Activated CD8-positive, alpha-beta T cell treated with anti-CD3 and anti-CD28 coated beads for 36 hours (primary cell): ENCODE results near the gene TSPAN5. TPM values are rescaled to one million over a fixed set of nuclear protein-coding genes. Genes with fewer than 3 reads are reported as not detected.

Experiments
- ATAC-seq: fragments of 200-7000 bp; cut with Tn5 transposase; one replicate; pipeline ENCODE4 v1.10.0; 2021; ENCODE audit warnings: mild to moderate bottlenecking, moderate library complexity
- CTCF ChIA-PET: fragments of 350-600 bp; sonication (Branson Sonifier 250); formaldehyde crosslinking; loops from one replicate; lab custom pipeline; 2021; ENCODE audit warnings: antibody characterized with exemption; lab: Charles Lee
- POLR2A ChIA-PET: fragments of 350-600 bp; sonication (Branson Sonifier 250); formaldehyde crosslinking; loops from one replicate; lab custom pipeline; 2021; ENCODE audit warnings: antibody characterized with exemption; lab: Charles Lee
- DNase-seq: peaks from one replicate; pipeline ENCODE4 v3.0.0-alpha.2; 2020
- H3K27ac Mint-ChIP-seq: one replicate; pipeline ENCODE4 v1.8.0; 2021; ENCODE audit warnings: mild to moderate bottlenecking, mixed read lengths
- H3K27me3 Mint-ChIP-seq: one replicate; pipeline ENCODE4 v1.8.0; 2021; ENCODE audit warnings: mixed read lengths
- H3K36me3 Mint-ChIP-seq: one replicate; pipeline ENCODE4 v1.8.0; 2021; ENCODE audit warnings: low read depth, mixed read lengths
- H3K4me1 Mint-ChIP-seq: one replicate; pipeline ENCODE4 v1.8.0; 2021; ENCODE audit warnings: low read depth, mixed read lengths
- H3K4me3 Mint-ChIP-seq: one replicate; pipeline ENCODE4 v1.8.0; 2021; ENCODE audit warnings: mild to moderate bottlenecking, moderate library complexity, mixed read lengths
- H3K9me3 Mint-ChIP-seq: one replicate; pipeline ENCODE4 v1.8.0; 2021; ENCODE audit warnings: mixed read lengths
- intact Hi-C: fragments of 100-400 bp; cut with micrococcal nuclease; formaldehyde crosslinking; loops from one replicate; pipeline ENCODE4 v1.10.0; 2022
- total RNA-seq, 2 experiments: library from RNA; stranded (reverse); gene quantifications; one replicate each; pipeline ENCODE4 v1.2.3, GENCODE V29; 2021
- TF ChIP-seq, protein P1 (sequence below): fragments of 200-600 bp; IDR thresholded peaks from one replicate; pipeline ENCODE4 v1.8.0; 2022; ENCODE audit warnings: antibody characterized with exemption, mild to moderate bottlenecking

TSPAN5 gene
- total RNA-seq, 2 experiments from 2014 or later = 18.5 to 21.9 TPM

DNA sequence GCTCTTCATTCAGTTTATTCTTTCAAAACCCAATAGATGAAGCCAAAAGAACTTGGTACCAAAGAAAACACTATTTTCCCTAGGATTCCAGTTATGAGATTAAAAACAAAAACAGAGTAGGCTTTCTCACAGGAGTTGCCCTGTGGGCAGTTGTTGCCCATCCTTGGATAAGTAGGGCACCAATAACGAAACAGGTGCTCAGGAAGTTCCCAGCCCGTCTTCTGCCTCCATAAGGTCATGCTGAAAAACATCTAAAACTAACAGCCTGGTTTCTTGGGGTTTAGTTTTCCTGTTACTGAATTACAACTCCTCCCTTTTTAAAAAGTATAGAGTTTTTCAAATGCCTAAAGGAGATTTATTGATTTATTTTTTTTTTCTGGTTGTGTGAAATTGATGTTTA lies 14.7 kb downstream of the TSPAN5 start:
- no peak for DNase-seq
- Mint-ChIP-seq H3K9me3 (no peaks in the 10 kb centered on the region), H3K36me3 (peaks cover 3% of the 10 kb centered on the region), H3K4me1 (peaks cover 54% of the 10 kb centered on the region), H3K4me3 (no peak overlapping the region), H3K27ac (peak overlapping the region; percentile 55), H3K27me3 (no peaks in the 10 kb centered on the region)
- intact Hi-C loops = no loop called here
- CTCF ChIA-PET = no interaction called here
- POLR2A ChIA-PET = no interaction called here
- ATAC-seq = no peak
- TF ChIP-seq, protein P1, sequence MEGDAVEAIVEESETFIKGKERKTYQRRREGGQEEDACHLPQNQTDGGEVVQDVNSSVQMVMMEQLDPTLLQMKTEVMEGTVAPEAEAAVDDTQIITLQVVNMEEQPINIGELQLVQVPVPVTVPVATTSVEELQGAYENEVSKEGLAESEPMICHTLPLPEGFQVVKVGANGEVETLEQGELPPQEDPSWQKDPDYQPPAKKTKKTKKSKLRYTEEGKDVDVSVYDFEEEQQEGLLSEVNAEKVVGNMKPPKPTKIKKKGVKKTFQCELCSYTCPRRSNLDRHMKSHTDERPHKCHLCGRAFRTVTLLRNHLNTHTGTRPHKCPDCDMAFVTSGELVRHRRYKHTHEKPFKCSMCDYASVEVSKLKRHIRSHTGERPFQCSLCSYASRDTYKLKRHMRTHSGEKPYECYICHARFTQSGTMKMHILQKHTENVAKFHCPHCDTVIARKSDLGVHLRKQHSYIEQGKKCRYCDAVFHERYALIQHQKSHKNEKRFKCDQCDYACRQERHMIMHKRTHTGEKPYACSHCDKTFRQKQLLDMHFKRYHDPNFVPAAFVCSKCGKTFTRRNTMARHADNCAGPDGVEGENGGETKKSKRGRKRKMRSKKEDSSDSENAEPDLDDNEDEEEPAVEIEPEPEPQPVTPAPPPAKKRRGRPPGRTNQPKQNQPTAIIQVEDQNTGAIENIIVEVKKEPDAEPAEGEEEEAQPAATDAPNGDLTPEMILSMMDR = no peak

DNA sequence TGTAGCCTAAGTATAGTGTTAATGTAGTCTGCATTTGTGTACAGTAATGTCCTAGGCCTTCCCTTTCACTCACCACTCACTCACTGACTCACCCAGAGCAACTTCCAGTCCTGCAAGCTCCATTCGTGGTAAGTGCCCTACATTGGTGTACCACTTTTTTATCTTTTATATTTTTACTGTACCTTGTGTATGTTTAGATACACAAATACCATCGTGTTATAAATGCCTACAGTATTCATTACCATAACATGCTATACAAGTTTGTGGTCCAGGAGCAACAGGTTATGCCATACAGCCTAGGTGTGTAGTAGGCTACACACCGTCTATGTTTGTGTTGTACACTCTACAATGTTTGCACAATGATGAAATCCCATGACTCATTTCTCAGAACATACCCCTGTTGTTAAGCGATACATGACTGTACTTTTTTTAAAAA lies 15.4 kb downstream of the TSPAN5 start:
- TF ChIP-seq, protein P1 = no peak
- Mint-ChIP-seq H3K27me3 (no peaks in the 10 kb centered on the region), H3K27ac (no peak overlapping the region), H3K4me1 (peaks cover 56% of the 10 kb centered on the region), H3K36me3 (peaks cover 3% of the 10 kb centered on the region), H3K9me3 (no peaks in the 10 kb centered on the region), H3K4me3 (no peak overlapping the region)
- ChIA-PET POLR2A (interaction anchor here (1.0 to 1.1 kb wide), 2 partner anchors 15 to 21 kb away, joined by 3 read pairs; no protein-coding TSS in a partner anchor), CTCF (interaction anchor here (1.0 to 1.1 kb wide), 2 partner anchors 12 to 175 kb away, joined by 3 read pairs; no protein-coding TSS in a partner anchor)
- ATAC-seq (peak; percentile 83), DNase-seq (peak; percentile 26)
- intact Hi-C loops = no loop called here

DNA sequence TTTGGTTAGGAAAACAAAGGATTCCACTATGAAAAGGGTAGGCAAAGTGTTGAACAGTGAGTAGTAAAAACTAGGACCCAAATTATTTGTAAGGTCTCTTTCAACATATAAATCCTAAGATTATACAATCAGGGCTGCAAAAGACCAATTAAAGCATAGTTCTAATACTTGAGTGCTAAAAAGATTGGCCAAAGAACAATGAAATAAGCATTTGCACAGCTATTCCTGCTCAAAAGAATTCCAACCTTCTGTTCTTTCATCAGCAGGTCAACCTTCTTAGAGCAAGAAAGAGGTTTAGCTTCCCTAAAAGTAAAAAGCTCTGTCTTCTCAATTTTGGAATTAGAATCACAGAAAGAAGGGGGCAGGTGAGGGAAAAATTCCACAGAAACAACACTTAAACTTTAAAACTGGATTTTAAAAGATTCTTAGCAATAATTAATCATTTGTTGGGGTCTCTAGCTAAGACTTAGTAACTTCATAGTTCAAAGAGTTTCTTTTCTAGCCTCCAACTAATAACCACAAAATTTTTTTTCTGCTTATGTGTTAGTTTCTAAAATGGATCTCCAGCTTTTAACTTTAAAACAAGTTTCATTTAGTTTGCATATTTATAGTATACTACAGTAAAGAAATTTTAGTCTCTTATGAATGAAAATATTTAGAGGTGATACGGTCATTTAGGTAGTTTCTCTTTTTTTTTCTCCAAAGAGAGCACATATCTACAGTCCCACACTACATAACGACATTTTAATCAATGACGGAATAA lies 16.3 kb downstream of the TSPAN5 start:
- H3K27ac Mint-ChIP-seq = no peak overlapping the region
- H3K9me3 Mint-ChIP-seq = no peaks in the 10 kb centered on the region
- CTCF ChIA-PET = interaction anchor here (0.9 to 1.1 kb wide), 3 partner anchors 13 to 174 kb away, joined by 3 read pairs; no protein-coding TSS in a partner anchor
- no peak overlapping the region for H3K4me3 Mint-ChIP-seq
- peaks cover 3% of the 10 kb centered on the region for H3K36me3 Mint-ChIP-seq
- POLR2A ChIA-PET = interaction anchor here (1.0 to 1.2 kb wide), 3 partner anchors 14 to 22 kb away, joined by 3 read pairs; no protein-coding TSS in a partner anchor
- intact Hi-C loops = no loop called here
- peaks cover 56% of the 10 kb centered on the region for H3K4me1 Mint-ChIP-seq
- DNase-seq (no peak), ATAC-seq (no peak)
- TF ChIP-seq, protein P1 = no peak
- no peaks in the 10 kb centered on the region for H3K27me3 Mint-ChIP-seq

DNA sequence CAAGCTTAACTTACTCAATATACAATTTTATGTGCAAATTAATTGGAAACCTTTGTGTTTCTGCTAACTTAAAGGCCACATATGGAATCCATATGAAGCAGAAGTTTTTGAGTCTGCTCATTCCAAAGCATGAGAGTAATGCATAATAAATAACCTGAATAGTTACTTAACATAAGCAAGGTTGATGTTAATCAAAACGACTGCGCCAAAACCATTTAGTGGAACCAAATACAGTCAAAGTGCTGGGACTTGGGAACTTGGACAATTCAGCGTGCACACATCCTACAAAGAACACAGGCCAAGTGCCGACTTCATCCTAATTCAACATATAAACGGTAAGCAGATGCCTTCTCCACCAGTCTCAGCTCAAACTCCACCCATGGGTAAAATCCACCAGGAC lies 17.0 kb downstream of the TSPAN5 start:
- Mint-ChIP-seq H3K27me3 (no peaks in the 10 kb centered on the region), H3K4me3 (no peak overlapping the region), H3K9me3 (no peaks in the 10 kb centered on the region), H3K36me3 (peaks cover 3% of the 10 kb centered on the region), H3K27ac (no peak overlapping the region), H3K4me1 (peaks cover 54% of the 10 kb centered on the region)
- ATAC-seq = no peak
- intact Hi-C loops = no loop called here
- POLR2A ChIA-PET = interaction anchor here (1.2 kb wide), 1 partner anchor 21 kb away, joined by 3 read pairs; no protein-coding TSS in a partner anchor
- TF ChIP-seq, protein P1 = no peak
- CTCF ChIA-PET = no interaction called here
- DNase-seq = no peak

DNA sequence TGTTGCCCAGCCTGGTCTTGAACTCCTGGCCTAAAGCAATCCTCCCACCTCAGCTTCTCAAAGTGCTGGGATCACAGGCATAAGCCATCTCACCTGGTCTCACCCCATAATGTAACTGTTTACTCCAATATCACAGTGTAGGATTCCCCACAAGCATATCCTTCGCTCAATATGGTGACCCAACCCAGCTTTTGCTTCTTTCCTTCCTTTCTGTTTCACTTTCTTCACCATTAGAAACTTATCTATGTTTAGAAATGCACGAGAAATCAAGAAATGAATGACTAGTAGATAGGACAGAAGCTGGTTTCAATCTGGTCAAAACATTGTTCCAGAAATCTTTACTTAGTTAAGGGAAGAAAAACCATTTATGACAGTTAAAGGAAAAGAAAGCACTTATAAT lies 18.9 kb downstream of the TSPAN5 start:
- intact Hi-C loops = no loop called here
- TF ChIP-seq, protein P1 = no peak
- Mint-ChIP-seq H3K36me3 (no peaks in the 10 kb centered on the region), H3K4me1 (peaks cover 42% of the 10 kb centered on the region), H3K9me3 (no peaks in the 10 kb centered on the region), H3K27ac (peak overlapping the region; percentile 51), H3K27me3 (no peaks in the 10 kb centered on the region), H3K4me3 (peak overlapping the region; percentile 37)
- ChIA-PET POLR2A (interaction anchor here (1.1 kb wide), 2 partner anchors 22 to 24 kb away, joined by 3 read pairs; no protein-coding TSS in a partner anchor), CTCF (interaction anchor here (1.0 to 1.2 kb wide), 2 partner anchors 10 to 37 kb away, joined by 3 read pairs; no protein-coding TSS in a partner anchor)
- ATAC-seq = peak; percentile 65
- no peak for DNase-seq
